ENCODE data around the gene PRIMA1. TPM values are rescaled to one million over a fixed set of nuclear protein-coding genes. Genes with fewer than 3 reads are reported as not detected.

The PRIMA1 gene
- total RNA-seq, 1 experiment from 2014 or later = 2.3 TPM

- Histone ChIP-seq H3K18ac (ENCODE audit: insufficient read length, low read depth, low read length) (no peak overlapping the region), H4K8ac (replicated peaks; ENCODE audit: insufficient read length, low read depth, low read length) (no peak overlapping the region), H4K5ac (ENCODE audit: insufficient read length, low read depth, low read length) (no peak overlapping the region), H2BK120ac (ENCODE audit: low read depth, low read length, poor library complexity, severe bottlenecking) (no peak overlapping the region), H2BK5ac (ENCODE audit: insufficient read length, low read length) (no peak overlapping the region), H3K9me3 (ENCODE audit: control insufficient read depth, low read depth, low read length) (no peaks in the 10 kb centered on the region), H3T11ph (ENCODE audit: low read length) (no peak overlapping the region), H2BK20ac (ENCODE audit: low read depth, low read length, poor library complexity, severe bottlenecking) (no peak overlapping the region), H3K27me3 (ENCODE audit: insufficient read depth, low read length) (no peaks in the 10 kb centered on the region), H3K4ac (ENCODE audit: low read depth, low read length) (no peak overlapping the region), H2BK12ac (ENCODE audit: insufficient read length, low read depth, low read length) (no peak overlapping the region), H2BK15ac (ENCODE audit: low read depth, low read length) (no peak overlapping the region), H3K79me2 (ENCODE audit: insufficient read depth, low read length) (no peaks in the 10 kb centered on the region), H3K9ac (ENCODE audit: extremely low read depth, insufficient read length, low read length) (no peak overlapping the region), H4K20me1 (ENCODE audit: control insufficient read depth, insufficient read depth, insufficient read length) (no peaks in the 10 kb centered on the region), H4K91ac (ENCODE audit: insufficient read length, low read depth, low read length) (no peak overlapping the region), H2AFZ (ENCODE audit: low read length) (no peak overlapping the region), H3K14ac (ENCODE audit: insufficient read depth, low read length) (no peak overlapping the region; the same call in 1 of the 2 replicates), H3K23ac (ENCODE audit: insufficient read length, low read depth, low read length) (no peak overlapping the region), H3K27ac (ENCODE audit: insufficient read length, low read depth, low read length) (no peak overlapping the region), H3K4me1 (ENCODE audit: insufficient read depth, low read length) (no peaks in the 10 kb centered on the region), H2AK5ac (ENCODE audit: insufficient read length, low read length) (no peak overlapping the region), H3K79me1 (ENCODE audit: insufficient read depth, low read depth, low read length, poor library complexity, severe bottlenecking) (no peaks in the 10 kb centered on the region), H3K4me2 (ENCODE audit: insufficient read depth, insufficient read length, low read length) (no peak overlapping the region), H3K23me2 (ENCODE audit: insufficient read length, low read depth, low read length, poor library complexity, severe bottlenecking) (no peaks in the 10 kb centered on the region), H3K56ac (ENCODE audit: insufficient read length, low read depth, low read length) (no peak overlapping the region)
- H3K27me3 Mint-ChIP-seq (ENCODE audit: low read depth) = no peaks in the 10 kb centered on the region
- no peaks in the 10 kb centered on the region; a peak in 1 of 7 replicates for H3K36me3 Mint-ChIP-seq (ENCODE audit: insufficient read depth in 1 of 3, low read depth in 3 of 3)
- H3K27ac Mint-ChIP-seq = no peak overlapping the region
- TF ChIP-seq CTCF (conservative IDR thresholded peaks at IDR 0.05) = no peak
- H3K4me1 Mint-ChIP-seq = peaks cover 15 to 22% of the 10 kb centered on the region in 2 experiments
- DNase-seq = no peak
- H3K4me3 Mint-ChIP-seq = no peak overlapping the region
- no CpG with 5 or more reads among the region's 14 CpGs for WGBS (ENCODE audit: extremely low coverage, insufficient read length, low lambda C conversion rate)
- H3K9me3 Mint-ChIP-seq = no peaks in the 10 kb centered on the region
Measured at GRCh38 chr14:93744176-93744575, 44.1 kb downstream of the PRIMA1 start.

All from H9 (cell line).